ENCODE measurements around the gene USP20.

USP20 gene

GRCh38 chr9:129914051-129914450, 78.8 kb downstream of the USP20 start:
- H3K4me3 ChIP-seq (ENCODE audit: low read depth, low read length), result no peak overlapping the region
- no peak for TF ChIP-seq CTCF (IDR thresholded peaks at IDR 0.05; ENCODE audit: low read depth, low read length)

GRCh38 chr9:129916707-129917106, 81.4 kb downstream of the USP20 start:
- no peak overlapping the region for H3K4me3 ChIP-seq (ENCODE audit: low read depth, low read length)
- TF ChIP-seq CTCF (IDR thresholded peaks at IDR 0.05; ENCODE audit: low read depth, low read length), result no peak

GRCh38 chr9:129918296-129918950, 83.2 kb downstream of the USP20 start:
- no peak overlapping the region for H3K4me3 ChIP-seq (ENCODE audit: low read depth, low read length)
- no peak for TF ChIP-seq CTCF (IDR thresholded peaks at IDR 0.05; ENCODE audit: low read depth, low read length)

GRCh38 chr9:129919277-129919676, 84.0 kb downstream of the USP20 start:
- no peak for TF ChIP-seq CTCF (IDR thresholded peaks at IDR 0.05; ENCODE audit: low read depth, low read length)
- no peak overlapping the region for H3K4me3 ChIP-seq (ENCODE audit: low read depth, low read length)

GRCh38 chr9:129919841-129920240, 84.6 kb downstream of the USP20 start:
- TF ChIP-seq CTCF (IDR thresholded peaks at IDR 0.05; ENCODE audit: low read depth, low read length), result no peak
- H3K4me3 ChIP-seq (ENCODE audit: low read depth, low read length), result no peak overlapping the region

- TF ChIP-seq CTCF (IDR thresholded peaks at IDR 0.05; ENCODE audit: low read depth, low read length), result no peak
- no peak overlapping the region for H3K4me3 ChIP-seq (ENCODE audit: low read depth, low read length)
Measured at GRCh38 chr9:129921905-129922304, 86.6 kb downstream of the USP20 start.

DNA sequence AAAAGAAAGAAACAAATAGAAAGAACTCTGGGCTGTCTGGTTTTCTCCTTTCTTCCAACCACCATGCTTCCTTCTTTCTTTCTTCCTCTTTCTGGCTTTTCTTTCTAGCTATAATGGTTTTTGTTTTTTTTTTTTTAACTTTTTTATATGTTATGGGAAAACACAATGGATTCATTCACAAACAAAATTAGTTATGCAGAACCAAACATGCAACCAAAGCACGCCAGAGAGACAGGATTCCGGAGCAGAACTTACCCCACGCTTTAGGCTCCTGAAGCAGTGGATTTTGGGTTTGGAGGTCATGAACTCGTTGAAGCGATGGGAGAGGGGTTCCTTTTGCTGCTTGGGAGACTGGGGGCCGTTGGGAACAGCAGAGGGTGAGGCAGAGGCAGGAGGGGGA, 88.3 kb downstream of the USP20 start:
- TF ChIP-seq CTCF (IDR thresholded peaks at IDR 0.05; ENCODE audit: low read depth, low read length), result no peak
- no peak overlapping the region for H3K4me3 ChIP-seq (ENCODE audit: low read depth, low read length)
